Measurements from ENCODE around the gene USP34.
"Not testable (repeated sequence)": the region's sequence is repeated elsewhere in the genome, so short reads cannot be mapped to it uniquely, and the experiment has no call there.

The USP34 gene

GRCh38 chr2:61149074-61149473 is 321.8 kb downstream of the USP34 start:
- DNase-seq (ENCODE audit: low read depth in 3 of 3) = no peak

DNA sequence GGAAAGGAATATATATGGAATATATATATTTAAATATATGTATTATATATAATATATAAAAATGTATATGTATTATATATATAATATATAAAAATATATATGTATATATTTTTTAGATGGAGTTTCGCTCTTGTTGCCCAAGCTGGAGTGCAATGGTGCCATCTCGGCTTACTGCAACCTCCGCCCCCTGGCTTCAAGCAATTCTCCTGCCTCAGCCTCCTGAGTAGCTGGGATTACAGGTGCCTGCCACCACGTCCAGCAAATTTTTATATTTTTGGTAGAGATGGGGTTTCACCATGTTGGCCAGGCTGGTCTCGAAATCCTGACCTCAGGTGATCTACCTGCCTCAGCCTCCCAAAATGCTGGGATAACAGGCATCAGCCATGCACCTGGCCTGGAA is 322.8 kb downstream of the USP34 start:
- DNase-seq (ENCODE audit: low read depth in 3 of 3) = not testable (repeated sequence)

DNA sequence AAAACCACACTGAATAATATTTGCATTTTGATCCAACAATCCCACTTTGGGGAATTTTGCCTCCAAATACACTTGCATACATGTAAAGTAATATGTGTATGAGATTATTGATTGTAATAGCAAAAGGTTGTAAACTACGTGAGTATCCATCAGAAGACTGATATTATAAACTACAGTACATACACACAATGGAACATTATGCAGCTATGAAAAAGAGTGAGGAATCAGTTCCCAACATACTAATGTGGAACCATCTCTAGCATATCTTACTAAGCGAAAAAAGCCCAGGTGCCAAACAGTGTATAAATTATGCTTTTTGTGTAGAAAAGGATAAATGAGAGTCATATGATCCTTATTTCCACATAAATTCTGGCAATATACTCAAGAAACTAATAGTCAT is 324.9 kb downstream of the USP34 start:
- no peak for DNase-seq (ENCODE audit: low read depth in 3 of 3)

DNA sequence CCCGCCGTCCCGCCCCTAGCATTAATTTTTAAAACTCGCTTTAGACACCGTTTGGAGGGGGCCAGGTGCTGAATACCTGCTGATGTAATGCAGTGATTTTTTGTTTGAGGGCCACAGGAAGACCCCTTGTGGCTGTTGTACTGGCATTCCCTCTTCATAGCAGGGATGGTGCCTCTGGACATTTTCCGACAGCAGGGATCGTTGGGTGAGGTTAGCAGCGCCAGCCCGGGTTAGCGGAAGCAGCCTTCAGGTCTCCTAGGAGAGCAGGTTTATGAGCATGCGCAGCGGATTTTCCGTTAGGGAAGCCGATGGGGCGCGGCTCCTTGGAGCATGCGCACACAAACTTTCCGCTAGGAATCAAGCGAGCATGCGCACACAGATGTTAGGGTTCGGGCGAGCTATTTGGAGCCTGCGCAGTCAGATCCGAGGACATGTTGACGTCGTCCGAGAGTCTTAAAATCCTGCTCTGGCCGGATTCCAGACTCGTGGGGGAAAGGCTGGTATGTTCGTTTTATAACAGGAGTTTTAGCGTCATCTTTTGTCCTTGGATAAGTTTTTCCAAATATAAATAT is 326.1 kb downstream of the USP34 start:
- peak; percentile 89 to 95 (median 93) for DNase-seq (ENCODE audit: low read depth in 3 of 3)

DNA sequence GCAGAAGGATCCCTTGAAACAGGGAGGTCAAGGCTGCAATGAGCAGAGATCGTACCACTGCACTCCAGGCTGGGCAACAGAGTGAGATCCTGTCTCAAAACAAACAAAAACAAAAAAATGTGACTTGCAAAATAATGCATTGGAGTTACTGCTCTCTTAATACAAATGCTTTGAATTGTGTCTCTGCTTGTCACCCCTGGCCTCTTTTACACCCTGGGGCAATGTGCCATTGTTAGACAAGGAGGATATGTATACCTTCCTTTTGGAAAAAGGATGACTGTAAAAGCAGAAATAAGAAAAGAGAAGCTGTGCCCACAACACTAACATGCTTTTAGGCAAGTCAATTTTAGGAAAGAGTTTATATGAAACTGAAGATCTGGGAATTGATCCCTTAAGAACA is 329.7 kb downstream of the USP34 start:
- DNase-seq (ENCODE audit: low read depth in 3 of 3) = no peak

DNA sequence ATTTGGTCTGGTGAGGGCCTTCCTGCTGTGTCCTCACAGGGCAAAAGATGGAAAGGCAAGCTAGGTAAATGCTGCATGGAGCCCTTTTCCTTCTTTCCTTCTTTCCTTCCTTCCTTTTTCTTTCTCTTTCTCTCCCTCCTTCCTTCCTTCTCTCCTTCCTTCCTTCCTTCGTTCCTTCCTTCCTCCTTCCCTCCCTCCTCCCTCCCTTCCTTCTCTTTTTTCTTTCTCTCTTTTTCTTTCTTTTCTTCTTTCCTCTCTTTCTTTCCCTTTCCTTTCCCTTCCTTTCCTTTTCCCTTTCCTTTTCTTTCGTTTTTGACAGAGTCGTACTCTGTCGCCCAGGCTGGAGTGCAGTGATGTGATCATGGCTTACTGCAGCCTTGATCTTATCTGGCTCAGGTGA is 332.0 kb downstream of the USP34 start:
- no peak for DNase-seq (ENCODE audit: low read depth in 3 of 3)
